ENCODE data around the gene PLXDC2.

The PLXDC2 gene

DNA sequence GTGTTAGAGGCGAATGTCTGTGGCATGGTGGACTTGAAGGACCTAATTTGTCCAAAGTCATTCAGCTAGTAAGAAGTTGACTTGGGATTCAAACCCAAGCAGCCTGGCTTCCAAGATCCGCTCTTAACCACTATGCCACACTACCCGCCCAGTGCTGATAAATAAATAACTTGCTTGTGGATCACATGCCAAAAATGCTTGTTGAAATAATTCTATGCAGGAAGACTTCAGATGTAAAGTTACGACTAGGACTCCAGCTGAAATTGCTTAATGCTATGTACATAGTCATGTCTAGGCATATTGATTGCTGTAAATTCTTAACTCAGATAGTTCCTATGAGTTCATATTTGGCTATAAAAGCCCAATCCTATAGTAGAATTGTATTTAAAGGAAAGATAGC, 76.0 kb downstream of the PLXDC2 start:
- TF ChIP-seq, protein P1, sequence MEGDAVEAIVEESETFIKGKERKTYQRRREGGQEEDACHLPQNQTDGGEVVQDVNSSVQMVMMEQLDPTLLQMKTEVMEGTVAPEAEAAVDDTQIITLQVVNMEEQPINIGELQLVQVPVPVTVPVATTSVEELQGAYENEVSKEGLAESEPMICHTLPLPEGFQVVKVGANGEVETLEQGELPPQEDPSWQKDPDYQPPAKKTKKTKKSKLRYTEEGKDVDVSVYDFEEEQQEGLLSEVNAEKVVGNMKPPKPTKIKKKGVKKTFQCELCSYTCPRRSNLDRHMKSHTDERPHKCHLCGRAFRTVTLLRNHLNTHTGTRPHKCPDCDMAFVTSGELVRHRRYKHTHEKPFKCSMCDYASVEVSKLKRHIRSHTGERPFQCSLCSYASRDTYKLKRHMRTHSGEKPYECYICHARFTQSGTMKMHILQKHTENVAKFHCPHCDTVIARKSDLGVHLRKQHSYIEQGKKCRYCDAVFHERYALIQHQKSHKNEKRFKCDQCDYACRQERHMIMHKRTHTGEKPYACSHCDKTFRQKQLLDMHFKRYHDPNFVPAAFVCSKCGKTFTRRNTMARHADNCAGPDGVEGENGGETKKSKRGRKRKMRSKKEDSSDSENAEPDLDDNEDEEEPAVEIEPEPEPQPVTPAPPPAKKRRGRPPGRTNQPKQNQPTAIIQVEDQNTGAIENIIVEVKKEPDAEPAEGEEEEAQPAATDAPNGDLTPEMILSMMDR (IDR thresholded peaks at IDR 0.05; ENCODE audit: borderline replicate concordance, control extremely low read depth, extremely low read depth, insufficient read depth, missing control alignments) = no peak
- DNase-seq (ENCODE audit: low spot score) = no peak
- in situ Hi-C loops (cut with MboI; ENCODE audit: low sequenced_read_pairs, unreplicated experiment) = no loop called here

DNA sequence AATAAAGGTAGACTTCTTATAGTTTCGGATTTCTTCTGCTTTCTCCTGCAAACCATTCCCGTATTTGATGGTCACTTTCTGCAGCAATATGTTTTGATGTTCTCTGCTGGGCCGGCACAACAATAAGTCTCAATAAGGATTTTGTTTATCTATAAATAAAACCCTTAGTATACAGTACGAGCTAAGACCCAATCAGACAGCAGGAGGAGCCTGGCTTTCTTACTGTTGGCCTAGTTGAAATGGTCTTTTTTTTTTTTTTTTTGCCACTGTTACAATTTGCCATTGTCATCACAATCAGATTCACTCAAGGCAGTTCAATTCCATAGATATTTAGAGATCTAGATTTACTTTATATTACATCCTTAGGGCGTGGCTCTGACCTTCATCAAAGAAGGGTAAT, 76.4 kb downstream of the PLXDC2 start:
- in situ Hi-C loops (cut with MboI; ENCODE audit: low sequenced_read_pairs, unreplicated experiment) = no loop called here
- TF ChIP-seq, protein P1 (IDR thresholded peaks at IDR 0.05; ENCODE audit: borderline replicate concordance, control extremely low read depth, extremely low read depth, insufficient read depth, missing control alignments) = no peak
- DNase-seq (ENCODE audit: low spot score) = no peak

DNA sequence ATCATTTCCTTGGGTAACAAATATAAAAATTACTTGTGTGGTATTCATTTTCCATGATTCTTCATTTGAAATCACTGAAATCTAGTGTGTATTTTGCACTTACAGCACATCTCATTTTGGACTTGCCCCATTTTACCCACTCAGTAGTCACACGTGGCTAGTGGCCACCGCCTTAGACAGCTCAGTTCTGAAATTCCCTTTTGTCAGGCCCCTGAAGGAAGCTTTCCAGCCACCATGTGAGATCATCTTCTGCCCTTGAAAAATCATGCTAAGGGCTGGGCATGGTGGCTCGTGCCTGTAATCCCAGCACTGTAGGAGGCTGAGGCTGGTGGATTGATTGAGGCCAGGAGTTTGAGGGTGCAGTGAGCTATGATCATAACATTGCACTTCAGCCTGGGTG, 79.3 kb downstream of the PLXDC2 start:
- DNase-seq (ENCODE audit: low spot score) = no peak
- TF ChIP-seq, protein P1 (IDR thresholded peaks at IDR 0.05; ENCODE audit: borderline replicate concordance, control extremely low read depth, extremely low read depth, insufficient read depth, missing control alignments) = no peak
- in situ Hi-C loops (cut with MboI; ENCODE audit: low sequenced_read_pairs, unreplicated experiment) = no loop called here

DNA sequence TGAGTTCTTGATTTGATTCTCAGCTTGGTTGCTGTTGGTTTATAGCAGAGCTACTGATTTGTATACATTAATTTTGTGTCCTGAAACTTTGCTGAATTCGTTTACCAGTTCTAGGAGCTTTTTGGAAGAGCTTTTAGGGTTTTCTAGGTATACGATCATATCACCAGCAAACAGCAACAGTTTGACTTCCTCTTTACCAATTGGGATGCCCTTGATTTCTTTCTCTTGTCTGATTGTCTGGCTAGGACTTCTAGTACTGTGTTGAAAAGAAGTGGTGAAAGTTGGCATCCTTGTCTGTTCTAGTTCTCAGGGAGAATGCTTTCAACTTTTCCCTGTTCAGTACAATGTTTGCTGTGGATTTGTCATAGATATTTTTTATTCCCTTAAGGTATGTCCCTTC, 86.2 kb downstream of the PLXDC2 start:
- TF ChIP-seq, protein P1 (IDR thresholded peaks at IDR 0.05; ENCODE audit: borderline replicate concordance, control extremely low read depth, extremely low read depth, insufficient read depth, missing control alignments) = no peak
- DNase-seq (ENCODE audit: low spot score) = no peak
- in situ Hi-C loops (cut with MboI; ENCODE audit: low sequenced_read_pairs, unreplicated experiment) = no loop called here

DNA sequence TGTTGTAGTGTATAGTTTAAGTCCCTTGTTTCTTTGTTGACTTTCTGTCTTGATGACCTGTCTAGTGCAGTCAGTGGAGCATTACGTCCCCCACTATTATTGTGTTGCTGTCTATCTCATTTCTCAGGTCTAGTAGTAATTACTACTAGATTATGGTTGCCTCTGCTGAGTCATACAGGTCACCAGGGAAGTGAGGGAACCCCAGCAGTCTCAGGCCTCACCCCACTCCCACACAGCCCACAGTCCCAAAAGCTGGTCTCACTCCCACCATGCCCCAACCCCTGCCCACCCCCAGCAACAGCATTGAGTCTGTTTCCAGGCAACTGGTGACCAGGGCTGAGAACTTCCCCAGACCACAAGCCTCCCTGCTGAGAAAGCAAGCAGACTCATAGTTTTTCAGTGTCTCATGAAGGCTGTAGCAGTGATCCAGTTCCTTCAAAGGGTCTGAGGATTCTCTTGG, 88.0 kb downstream of the PLXDC2 start:
- TF ChIP-seq, protein P1 (IDR thresholded peaks at IDR 0.05; ENCODE audit: borderline replicate concordance, control extremely low read depth, extremely low read depth, insufficient read depth, missing control alignments) = no peak
- in situ Hi-C loops (cut with MboI; ENCODE audit: low sequenced_read_pairs, unreplicated experiment) = no loop called here
- DNase-seq (ENCODE audit: low spot score) = no peak

GRCh38 chr10:19906108-19906791, 90.0 kb downstream of the PLXDC2 start:
- no peak for DNase-seq (ENCODE audit: low spot score)
- in situ Hi-C loops (cut with MboI; ENCODE audit: low sequenced_read_pairs, unreplicated experiment) = no loop called here
- TF ChIP-seq, protein P1 (IDR thresholded peaks at IDR 0.05; ENCODE audit: borderline replicate concordance, control extremely low read depth, extremely low read depth, insufficient read depth, missing control alignments) = no peak
